WI38 (cell line): Measurements from ENCODE around the gene RAF1.
"Not testable (repeated sequence)": the region's sequence is repeated elsewhere in the genome, so short reads cannot be mapped to it uniquely, and the experiment has no call there.

Experiments used
- H3K4me3 ChIP-seq: 2 replicates; pipeline ENCODE4 v1.5.1; 2011; ENCODE audit warnings: low read depth, mild to moderate bottlenecking, control low read depth, low read length
- TF ChIP-seq, protein P1 (sequence below): IDR thresholded peaks from 2 replicates; pipeline ENCODE4 v1.5.1; 2012; ENCODE audit warnings: low read depth, mild to moderate bottlenecking, control low read depth, low read length

The RAF1 gene

DNA sequence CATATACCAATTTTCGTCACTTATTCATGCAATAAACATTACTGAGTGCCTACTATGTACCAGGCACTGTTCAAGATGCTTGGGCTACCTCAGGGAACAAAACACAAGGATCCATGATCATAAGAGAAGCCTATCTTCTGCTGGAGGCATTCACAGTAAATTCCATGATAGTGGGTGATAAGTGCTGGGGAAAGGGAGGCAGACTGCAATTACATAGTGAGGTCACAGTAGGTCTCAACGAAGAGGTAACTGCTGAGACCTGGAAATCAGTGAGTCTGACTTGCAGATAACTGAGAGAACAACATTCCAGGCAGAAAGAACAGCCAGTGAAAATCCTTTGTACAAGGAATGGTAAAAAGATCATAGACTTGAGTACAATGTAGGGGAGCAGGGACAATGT is 33.6 kb downstream of the RAF1 start:
- TF ChIP-seq, protein P1, sequence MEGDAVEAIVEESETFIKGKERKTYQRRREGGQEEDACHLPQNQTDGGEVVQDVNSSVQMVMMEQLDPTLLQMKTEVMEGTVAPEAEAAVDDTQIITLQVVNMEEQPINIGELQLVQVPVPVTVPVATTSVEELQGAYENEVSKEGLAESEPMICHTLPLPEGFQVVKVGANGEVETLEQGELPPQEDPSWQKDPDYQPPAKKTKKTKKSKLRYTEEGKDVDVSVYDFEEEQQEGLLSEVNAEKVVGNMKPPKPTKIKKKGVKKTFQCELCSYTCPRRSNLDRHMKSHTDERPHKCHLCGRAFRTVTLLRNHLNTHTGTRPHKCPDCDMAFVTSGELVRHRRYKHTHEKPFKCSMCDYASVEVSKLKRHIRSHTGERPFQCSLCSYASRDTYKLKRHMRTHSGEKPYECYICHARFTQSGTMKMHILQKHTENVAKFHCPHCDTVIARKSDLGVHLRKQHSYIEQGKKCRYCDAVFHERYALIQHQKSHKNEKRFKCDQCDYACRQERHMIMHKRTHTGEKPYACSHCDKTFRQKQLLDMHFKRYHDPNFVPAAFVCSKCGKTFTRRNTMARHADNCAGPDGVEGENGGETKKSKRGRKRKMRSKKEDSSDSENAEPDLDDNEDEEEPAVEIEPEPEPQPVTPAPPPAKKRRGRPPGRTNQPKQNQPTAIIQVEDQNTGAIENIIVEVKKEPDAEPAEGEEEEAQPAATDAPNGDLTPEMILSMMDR = no peak
- no peak overlapping the region for H3K4me3 ChIP-seq

GRCh38 chr3:12629560-12629959 is 34.4 kb downstream of the RAF1 start:
- H3K4me3 ChIP-seq = no peak overlapping the region
- TF ChIP-seq, protein P1 = no peak

DNA sequence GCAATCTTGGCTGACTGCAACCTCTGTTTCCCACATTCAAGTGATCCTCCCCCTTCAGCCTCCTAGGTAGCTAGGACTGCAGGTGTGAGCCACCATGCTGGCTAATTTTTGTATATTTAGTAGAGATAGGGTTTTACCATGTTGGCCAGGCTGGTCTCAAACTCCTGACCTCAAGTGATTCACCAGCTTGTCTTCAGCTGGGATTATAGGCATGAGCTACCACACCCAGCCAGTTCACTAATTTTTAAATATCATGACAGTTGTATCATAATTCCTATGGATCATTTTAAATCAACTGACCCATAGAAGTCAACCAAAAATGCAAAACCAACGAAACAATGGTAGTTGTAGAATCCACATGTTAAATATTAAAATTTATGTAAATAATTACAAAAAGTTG is 35.1 kb downstream of the RAF1 start:
- H3K4me3 ChIP-seq = no peak overlapping the region
- TF ChIP-seq, protein P1 = no peak

- no peak overlapping the region for H3K4me3 ChIP-seq
- TF ChIP-seq, protein P1 = no peak
Observed at GRCh38 chr3:12627370-12627769, 36.5 kb downstream of the RAF1 start.

- not testable (repeated sequence) for H3K4me3 ChIP-seq
Observed at GRCh38 chr3:12624964-12625363, 39.0 kb downstream of the RAF1 start.

DNA sequence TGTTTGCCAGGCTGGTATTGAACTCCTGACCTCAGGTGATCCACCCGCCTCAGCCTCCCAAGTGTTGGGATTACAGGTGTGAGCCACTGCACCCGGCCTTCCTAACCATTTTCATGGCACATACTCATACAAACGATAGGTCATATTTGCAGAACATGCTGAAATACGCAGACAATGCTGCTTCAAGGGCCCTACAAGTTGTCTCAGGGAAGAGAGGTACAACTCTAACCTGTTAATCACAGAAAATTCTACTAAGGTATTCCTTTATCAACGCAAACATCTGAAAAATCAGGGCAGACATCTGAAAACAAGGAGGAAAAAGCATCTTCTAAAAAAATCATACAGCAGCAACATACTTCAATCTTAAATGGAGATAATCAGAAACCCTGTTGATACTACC is 39.9 kb downstream of the RAF1 start:
- no peak overlapping the region for H3K4me3 ChIP-seq
- TF ChIP-seq, protein P1 = no peak

- TF ChIP-seq, protein P1 = no peak
- no peak overlapping the region for H3K4me3 ChIP-seq
Observed at GRCh38 chr3:12622335-12622734, 41.6 kb downstream of the RAF1 start.

GRCh38 chr3:12620729-12621128 is 43.2 kb downstream of the RAF1 start:
- no peak overlapping the region for H3K4me3 ChIP-seq
- TF ChIP-seq, protein P1 = no peak
